GM12873 (cell line): ENCODE results near the gene DIP2A.

Experiments used
- CTCF ChIP-seq: IDR thresholded peaks from 2 replicates; pipeline ENCODE4 v1.5.1; 2012; ENCODE audit warnings: low read depth, mild to moderate bottlenecking, moderate library complexity, low read length, control low read depth; ENCODE audit not compliant: insufficient read depth; ENCODE audit errors: missing control alignments

Gene DIP2A

GRCh38 chr21:46504666-46505065 is 46.0 kb downstream of the DIP2A start:
- no peak for TF ChIP-seq CTCF

GRCh38 chr21:46507562-46507961 is 48.9 kb downstream of the DIP2A start:
- TF ChIP-seq CTCF = no peak

- TF ChIP-seq CTCF = no peak
These were observed 51.2 kb downstream of the DIP2A start for GRCh38 chr21:46509741-46510502.

- no peak for TF ChIP-seq CTCF
These were observed 56.4 kb downstream of the DIP2A start for GRCh38 chr21:46515109-46515508.

GRCh38 chr21:46516068-46516467 is 57.4 kb downstream of the DIP2A start:
- TF ChIP-seq CTCF = no peak

- TF ChIP-seq CTCF = no peak
These were observed 58.7 kb downstream of the DIP2A start for GRCh38 chr21:46517361-46517760.

GRCh38 chr21:46518983-46519583 is 60.4 kb downstream of the DIP2A start:
- no peak for TF ChIP-seq CTCF
